Measurements from ENCODE around the gene SNCG. TPM values are rescaled to one million over a fixed set of nuclear protein-coding genes. Genes with fewer than 3 reads are reported as not detected.

The SNCG gene
- not detected in 2 replicates for total RNA-seq
- total RNA-seq (2013) = 0.49 TPM
- polyA plus RNA-seq = not detected in 2 replicates
- polyA minus RNA-seq = 0.50 and 2.6 TPM in 2 replicates

DNA sequence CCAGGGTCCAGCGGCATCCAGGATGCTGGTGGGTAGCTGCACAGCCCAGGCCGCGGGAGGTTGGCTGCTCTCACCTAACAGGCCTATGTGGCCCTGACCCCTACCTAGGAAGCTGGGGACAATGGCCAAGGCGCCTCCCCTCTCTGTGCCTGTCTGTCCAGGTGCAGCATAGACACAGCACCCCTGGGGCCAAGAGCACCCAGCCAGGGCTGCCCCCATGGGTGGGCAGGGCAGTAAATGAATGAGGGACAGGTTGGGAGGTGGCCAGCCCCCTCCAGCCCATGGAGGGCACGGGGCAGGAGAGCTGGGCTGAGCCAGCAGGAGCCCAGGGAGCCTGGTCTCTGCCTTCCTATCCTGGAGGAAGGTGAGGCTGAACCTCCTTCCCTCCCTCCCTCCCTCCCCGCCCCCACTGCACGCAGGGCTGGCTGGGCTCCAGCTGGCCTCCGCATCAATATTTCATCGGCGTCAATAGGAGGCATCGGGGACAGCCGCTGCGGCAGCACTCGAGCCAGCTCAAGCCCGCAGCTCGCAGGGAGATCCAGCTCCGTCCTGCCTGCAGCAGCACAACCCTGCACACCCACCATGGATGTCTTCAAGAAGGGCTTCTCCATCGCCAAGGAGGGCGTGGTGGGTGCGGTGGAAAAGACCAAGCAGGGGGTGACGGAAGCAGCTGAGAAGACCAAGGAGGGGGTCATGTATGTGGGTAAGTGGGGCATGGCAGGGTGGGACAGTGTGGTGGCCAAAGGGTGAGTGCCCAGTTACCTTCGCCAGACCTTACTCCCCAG, at the start of gene SNCG:
Gene SNCG, plus strand, starts transcription at position 484 of the 785 bp plus-strand sequence. Its CDS starts 99 bp downstream, at position 583.
- H2AFZ ChIP-seq (ENCODE audit: insufficient read depth, low read depth, low read length, poor library complexity, severe bottlenecking) = no peak within 1 kb of the TSS
- H3K4me1 ChIP-seq (ENCODE audit: control insufficient read depth in 2 of 2, insufficient read depth in 2 of 2, low read length in 2 of 2) = peaks cover 0 to 9% of the 10 kb centered on the region in 2 donors
- WGBS (ENCODE audit: insufficient coverage) = 67% methylated on average over 22 of the region's 22 CpGs
- H3K27ac Mint-ChIP-seq = no peak within 1 kb of the TSS
- no peak within 1 kb of the TSS for H3K27ac ChIP-seq (ENCODE audit: low read length in 2 of 2)
- ATAC-seq (ENCODE audit: low read depth) (no peak), DNase-seq (no peak)
- no peaks in the 10 kb centered on the region for H3K27me3 Mint-ChIP-seq
- no peak within 1 kb of the TSS for H3K4me2 ChIP-seq (replicated peaks; ENCODE audit: low read depth, low read length, poor library complexity, severe bottlenecking)
- H3K9ac ChIP-seq (ENCODE audit: low read length) = no peak within 1 kb of the TSS
- POLR2A ChIA-PET = no interaction called here
- H3K4me1 Mint-ChIP-seq = no peaks in the 10 kb centered on the region
- peaks cover 0 to 3% (median 0%) of the 10 kb centered on the region in 4 experiments for H3K27me3 ChIP-seq (replicated peaks in 1 of 4; ENCODE audit: control extremely low read depth in 1 of 4, control insufficient read depth in 3 of 4, insufficient read depth in 4 of 4, low read length in 3 of 4)
- intact Hi-C loops (cut with micrococcal nuclease) = no loop called here
- no peaks in the 10 kb centered on the region for H3K9me3 Mint-ChIP-seq (ENCODE audit: insufficient read depth)
- CTCF ChIA-PET = no interaction called here
- H3K79me2 ChIP-seq (ENCODE audit: control insufficient read depth, insufficient read depth, low read length) = no peaks in the 10 kb centered on the region
- no peak within 1 kb of the TSS for H3K4me3 ChIP-seq (ENCODE audit: control extremely low read depth in 1 of 5, extremely low read depth in 1 of 5, insufficient read depth in 1 of 5, low read depth in 2 of 5, low read length in 4 of 5)
- no peaks in the 10 kb centered on the region for H4K20me1 ChIP-seq (ENCODE audit: control insufficient read depth, insufficient read depth, low read length, poor library complexity, severe bottlenecking)
- no peaks in the 10 kb centered on the region for H3K36me3 ChIP-seq (replicated peaks in 1 of 2; ENCODE audit: control extremely low read depth in 1 of 2, control insufficient read depth in 1 of 2, extremely low read depth in 1 of 2, insufficient read depth in 2 of 2, low read length in 1 of 2)
- peaks cover 0 to 9% (median 3%) of the 10 kb centered on the region in 3 donors for H3K9me3 ChIP-seq (ENCODE audit: control extremely low read depth in 1 of 3, control insufficient read depth in 2 of 3, insufficient read depth in 1 of 3, low read length in 2 of 3)
- no peak for TF ChIP-seq EZH2 (IDR thresholded peaks at IDR 0.05; ENCODE audit: borderline replicate concordance, insufficient read depth, low read depth, low read length, poor library complexity, severe bottlenecking)
- TF ChIP-seq, protein P1, sequence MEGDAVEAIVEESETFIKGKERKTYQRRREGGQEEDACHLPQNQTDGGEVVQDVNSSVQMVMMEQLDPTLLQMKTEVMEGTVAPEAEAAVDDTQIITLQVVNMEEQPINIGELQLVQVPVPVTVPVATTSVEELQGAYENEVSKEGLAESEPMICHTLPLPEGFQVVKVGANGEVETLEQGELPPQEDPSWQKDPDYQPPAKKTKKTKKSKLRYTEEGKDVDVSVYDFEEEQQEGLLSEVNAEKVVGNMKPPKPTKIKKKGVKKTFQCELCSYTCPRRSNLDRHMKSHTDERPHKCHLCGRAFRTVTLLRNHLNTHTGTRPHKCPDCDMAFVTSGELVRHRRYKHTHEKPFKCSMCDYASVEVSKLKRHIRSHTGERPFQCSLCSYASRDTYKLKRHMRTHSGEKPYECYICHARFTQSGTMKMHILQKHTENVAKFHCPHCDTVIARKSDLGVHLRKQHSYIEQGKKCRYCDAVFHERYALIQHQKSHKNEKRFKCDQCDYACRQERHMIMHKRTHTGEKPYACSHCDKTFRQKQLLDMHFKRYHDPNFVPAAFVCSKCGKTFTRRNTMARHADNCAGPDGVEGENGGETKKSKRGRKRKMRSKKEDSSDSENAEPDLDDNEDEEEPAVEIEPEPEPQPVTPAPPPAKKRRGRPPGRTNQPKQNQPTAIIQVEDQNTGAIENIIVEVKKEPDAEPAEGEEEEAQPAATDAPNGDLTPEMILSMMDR (IDR thresholded peaks at IDR 0.05) = no peak
- no peak within 1 kb of the TSS for H3K4me3 Mint-ChIP-seq

GRCh38 chr10:86914734-86915133, 43.7 kb upstream of the SNCG start:
- intact Hi-C loops (cut with micrococcal nuclease) = no loop called here

More at GRCh38 chr10:86914734-86915133, 43.7 kb upstream of the SNCG start:
- H3K27ac ChIP-seq (ENCODE audit: low read length in 2 of 2) = no peak overlapping the region
- no peak for TF ChIP-seq EZH2 (IDR thresholded peaks at IDR 0.05; ENCODE audit: borderline replicate concordance, insufficient read depth, low read depth, low read length, poor library complexity, severe bottlenecking)
- TF ChIP-seq, protein P1 (IDR thresholded peaks at IDR 0.05) = no peak
- ATAC-seq (ENCODE audit: low read depth) = no peak
- H3K79me2 ChIP-seq (ENCODE audit: control insufficient read depth, insufficient read depth, low read length) = no peaks in the 10 kb centered on the region
- Mint-ChIP-seq H3K27ac (no peak overlapping the region), H3K4me1 (no peaks in the 10 kb centered on the region), H3K9me3 (ENCODE audit: insufficient read depth) (no peaks in the 10 kb centered on the region), H3K4me3 (no peak overlapping the region), H3K27me3 (no peaks in the 10 kb centered on the region)
- H2AFZ ChIP-seq (ENCODE audit: insufficient read depth, low read depth, low read length, poor library complexity, severe bottlenecking) = no peak overlapping the region
- H3K4me1 ChIP-seq (ENCODE audit: control insufficient read depth in 2 of 2, insufficient read depth in 2 of 2, low read length in 2 of 2) = no peaks in the 10 kb centered on the region
- H3K27me3 ChIP-seq (replicated peaks in 1 of 4; ENCODE audit: control extremely low read depth in 1 of 4, control insufficient read depth in 3 of 4, insufficient read depth in 4 of 4, low read length in 3 of 4) = no peaks in the 10 kb centered on the region
- DNase-seq = no peak
- H3K36me3 ChIP-seq (replicated peaks in 1 of 2; ENCODE audit: control extremely low read depth in 1 of 2, control insufficient read depth in 1 of 2, extremely low read depth in 1 of 2, insufficient read depth in 2 of 2, low read length in 1 of 2) = no peaks in the 10 kb centered on the region
- H3K4me2 ChIP-seq (replicated peaks; ENCODE audit: low read depth, low read length, poor library complexity, severe bottlenecking) = no peak overlapping the region
- no peaks in the 10 kb centered on the region for H3K9me3 ChIP-seq (ENCODE audit: control extremely low read depth in 1 of 3, control insufficient read depth in 2 of 3, insufficient read depth in 1 of 3, low read length in 2 of 3)
- ChIA-PET POLR2A (no interaction called here), CTCF (no interaction called here)
- no CpG with 5 or more reads among the region's 1 CpG for WGBS (ENCODE audit: insufficient coverage)
- no peak overlapping the region for H3K9ac ChIP-seq (ENCODE audit: low read length)
- no peak overlapping the region for H3K4me3 ChIP-seq (ENCODE audit: control extremely low read depth in 1 of 5, extremely low read depth in 1 of 5, insufficient read depth in 1 of 5, low read depth in 2 of 5, low read length in 4 of 5)
- H4K20me1 ChIP-seq (ENCODE audit: control insufficient read depth, insufficient read depth, low read length, poor library complexity, severe bottlenecking) = no peaks in the 10 kb centered on the region

All from B cell (primary cell).